MCF 10A (cell line): Measurements from ENCODE around the gene OR8H1. TPM values are rescaled to one million over a fixed set of nuclear protein-coding genes. Genes with fewer than 3 reads are reported as not detected.

Experiments
- BruUV-seq: library from RNA; stranded (reverse); fragments of 400-500 nt; replicated peaks from 2 replicates; lab custom pipeline; 2021; lab: Mats Ljungman, UMichigan
- CTCF ChIA-PET: fragments of 300-600 bp; sonication (Branson Sonifier 250); formaldehyde crosslinking; extraction: SDS; loops from one replicate; lab custom pipeline; 2021; ENCODE audit warnings: antibody characterized with exemption, inconsistent platforms; lab: Yijun Ruan, JAX
- POLR2A ChIA-PET: fragments of 300-600, 350-650 bp; sonication (Branson Sonifier 250); formaldehyde crosslinking; extraction: SDS; loops from one replicate; lab custom pipeline; 2020; ENCODE audit warnings: antibody characterized with exemption, inconsistent platforms; lab: Yijun Ruan, JAX
- DNase-seq: peaks from one replicate; pipeline ENCODE4 v3.0.0-alpha.2; 2018; ENCODE audit not compliant: unreplicated experiment
- H3K27ac Mint-ChIP-seq: one replicate; pipeline ENCODE4 v1.8.0; 2022; ENCODE audit warnings: mild to moderate bottlenecking, low read depth, mixed read lengths; ENCODE audit not compliant: unreplicated experiment
- H3K27me3 Mint-ChIP-seq: one replicate; pipeline ENCODE4 v1.8.0; 2022; ENCODE audit warnings: mixed read lengths; ENCODE audit not compliant: insufficient read depth, unreplicated experiment
- H3K36me3 Mint-ChIP-seq: one replicate; pipeline ENCODE4 v1.8.0; 2022; ENCODE audit warnings: mild to moderate bottlenecking, moderate library complexity, mixed read lengths; ENCODE audit not compliant: insufficient read depth, unreplicated experiment
- H3K4me1 Mint-ChIP-seq: one replicate; pipeline ENCODE4 v1.8.0; 2022; ENCODE audit warnings: mixed read lengths; ENCODE audit not compliant: insufficient read depth, unreplicated experiment
- H3K4me3 Mint-ChIP-seq: one replicate; pipeline ENCODE4 v1.8.0; 2022; ENCODE audit warnings: mild to moderate bottlenecking, moderate library complexity, mixed read lengths; ENCODE audit not compliant: unreplicated experiment
- H3K9me3 Mint-ChIP-seq: one replicate; pipeline ENCODE4 v1.8.0; 2022; ENCODE audit warnings: mixed read lengths; ENCODE audit not compliant: unreplicated experiment
- CTCF ChIP-seq: fragments of 200-600 bp; IDR thresholded peaks from one replicate; pipeline ENCODE4 v1.8.0; 2022; ENCODE audit warnings: antibody characterized with exemption, mild to moderate bottlenecking; ENCODE audit not compliant: unreplicated experiment
- intact Hi-C: fragments of 100-400 bp; cut with micrococcal nuclease; formaldehyde crosslinking; loops from 2 replicates; pipeline ENCODE4 v1.14.1; 2022
- total RNA-seq: library from RNA; stranded (reverse); gene quantifications from 2 replicates; pipeline ENCODE4 v1.2.3, GENCODE V29; 2022

The OR8H1 gene
- total RNA-seq, 1 experiment from 2014 or later = not detected

GRCh38 chr11:56314844-56315243 lies 22.8 kb upstream of the OR8H1 start, which contains the start of gene OR8K3:
Gene OR8K3 (plus strand): TSS chr11:56315144. CDS start chr11:56318307, 3,163 bp downstream.
- BruUV-seq = no TSS peak
- intact Hi-C loops = no loop called here
- no peaks in the 10 kb centered on the region for H3K4me1 Mint-ChIP-seq

GRCh38 chr11:56307836-56308235 lies 15.8 kb upstream of the OR8H1 start:
- no peaks in the 10 kb centered on the region for H3K36me3 Mint-ChIP-seq
- peaks cover 57% of the 10 kb centered on the region for H3K9me3 Mint-ChIP-seq
- no peak for DNase-seq
- TF ChIP-seq CTCF = no peak
- H3K27ac Mint-ChIP-seq = no peak overlapping the region
- CTCF ChIA-PET = no interaction called here
- intact Hi-C loops = no loop called here
- POLR2A ChIA-PET = no interaction called here
- no TSS peak for BruUV-seq
- no peaks in the 10 kb centered on the region for H3K4me1 Mint-ChIP-seq
- no peak overlapping the region for H3K4me3 Mint-ChIP-seq
- no peaks in the 10 kb centered on the region for H3K27me3 Mint-ChIP-seq

More at GRCh38 chr11:56314844-56315243, 22.8 kb upstream of the OR8H1 start, which contains the start of gene OR8K3:
- no peak for DNase-seq
- H3K36me3 Mint-ChIP-seq = no peaks in the 10 kb centered on the region
- H3K9me3 Mint-ChIP-seq = peaks cover 35% of the 10 kb centered on the region
- ChIA-PET POLR2A (no interaction called here), CTCF (no interaction called here)
- H3K4me3 Mint-ChIP-seq = no peak within 1 kb of the TSS
- no peak within 1 kb of the TSS for H3K27ac Mint-ChIP-seq
- H3K27me3 Mint-ChIP-seq = no peaks in the 10 kb centered on the region
- TF ChIP-seq CTCF = no peak

GRCh38 chr11:56296898-56297297 lies 4.8 kb upstream of the OR8H1 start:
- DNase-seq = no peak
- no peak overlapping the region for H3K4me3 Mint-ChIP-seq
- intact Hi-C loops = no loop called here
- TF ChIP-seq CTCF = no peak
- no peaks in the 10 kb centered on the region for H3K4me1 Mint-ChIP-seq
- H3K36me3 Mint-ChIP-seq = no peaks in the 10 kb centered on the region
- peaks cover 11% of the 10 kb centered on the region for H3K9me3 Mint-ChIP-seq
- no TSS peak for BruUV-seq
- H3K27ac Mint-ChIP-seq = no peak overlapping the region
- no peaks in the 10 kb centered on the region for H3K27me3 Mint-ChIP-seq
- POLR2A ChIA-PET = no interaction called here
- CTCF ChIA-PET = no interaction called here

- peaks cover 16% of the 10 kb centered on the region for H3K9me3 Mint-ChIP-seq
- intact Hi-C loops = no loop called here
- H3K4me3 Mint-ChIP-seq = no peak within 1 kb of the TSS
- H3K27ac Mint-ChIP-seq = no peak within 1 kb of the TSS
- POLR2A ChIA-PET = interaction anchor here (0.6 kb wide), 1 partner anchor 69 kb away, joined by 3 read pairs; no protein-coding TSS in a partner anchor
- no peak for DNase-seq
- no peaks in the 10 kb centered on the region for H3K36me3 Mint-ChIP-seq
- no peak for TF ChIP-seq CTCF
- BruUV-seq = no TSS peak
- H3K4me1 Mint-ChIP-seq = no peaks in the 10 kb centered on the region
- CTCF ChIA-PET = interaction anchor here (0.6 to 0.7 kb wide), 2 partner anchors 31 to 44 kb away, joined by 3 to 6 read pairs; no protein-coding TSS in a partner anchor
- H3K27me3 Mint-ChIP-seq = no peaks in the 10 kb centered on the region
Measured at GRCh38 chr11:56273854-56274253, 18.2 kb downstream of the OR8H1 start, which contains the start of gene OR5T1. Gene OR5T1 (plus strand): TSS chr11:56274154. CDS start chr11:56275639, 1,485 bp downstream.
